ENCODE results near the gene APLP2.

GRCh38 chr11:130043575-130043974 is 26.1 kb upstream of the APLP2 start:
- TF ChIP-seq CTCF (IDR thresholded peaks at IDR 0.05; ENCODE audit: insufficient read depth, low read length, poor library complexity, severe bottlenecking) (no peak), EZH2phosphoT487 (conservative IDR thresholded peaks at IDR 0.05; ENCODE audit: low read length) (no peak)
